A549 (cell line): ENCODE measurements around the gene ARL8B.

Experiments used
- CBX8 ChIP-seq: fragments of 200-600 bp; sonication (generic); IDR thresholded peaks from 2 replicates; pipeline ENCODE4 v1.6.1; 2016
- CHD2 ChIP-seq: fragments of 150-350 bp; IDR thresholded peaks from 2 replicates; pipeline ENCODE4 v1.6.1; 2014; ENCODE audit warnings: low read length; ENCODE audit not compliant: partially characterized antibody
- HOXB13 ChIP-seq: fragments of 250-450 bp; sonication (Bioruptor Pico); IDR thresholded peaks from 2 replicates; pipeline ENCODE4 v1.5.0; 2020; ENCODE audit warnings: low read depth, mild to moderate bottlenecking, moderate library complexity
- MYC ChIP-seq: IDR thresholded peaks from 2 replicates; pipeline ENCODE4 v1.6.1; 2012; ENCODE audit warnings: mild to moderate bottlenecking, inconsistent platforms, low read length, improper control_type of control experiment, borderline replicate concordance
- RNF2 ChIP-seq: fragments of 200-600 bp; sonication (generic); IDR thresholded peaks from 2 replicates; pipeline ENCODE4 v1.6.1; 2016; ENCODE audit warnings: low read depth, mild to moderate bottlenecking, antibody characterized with exemption, moderate library complexity, borderline replicate concordance
- TFCP2L1 ChIP-seq: fragments of 250-450 bp; sonication (Bioruptor Pico); IDR thresholded peaks from 2 replicates; pipeline ENCODE4 v1.5.0; 2021; ENCODE audit warnings: mild to moderate bottlenecking
- TP53 ChIP-seq: fragments of 250-450 bp; sonication (Bioruptor Pico); IDR thresholded peaks from 2 replicates; pipeline ENCODE4 v1.5.0; 2021; ENCODE audit warnings: mild to moderate bottlenecking, moderate library complexity
- ZC3H11A ChIP-seq: fragments of 450-650 bp; IDR thresholded peaks from 2 replicates; pipeline ENCODE4 v1.6.1; 2014; ENCODE audit warnings: antibody characterized with exemption, mild to moderate bottlenecking
- TF ChIP-seq, protein P1 (sequence below): IDR thresholded peaks from 2 replicates; pipeline ENCODE4 v1.6.1; 2012
- TF ChIP-seq, protein P2 (sequence below): fragments of >200 bp; sonication (Bioruptor Twin); formaldehyde crosslinking; IDR thresholded peaks from 3 replicates; pipeline ENCODE4 v1.5.1; 2016

DNA sequence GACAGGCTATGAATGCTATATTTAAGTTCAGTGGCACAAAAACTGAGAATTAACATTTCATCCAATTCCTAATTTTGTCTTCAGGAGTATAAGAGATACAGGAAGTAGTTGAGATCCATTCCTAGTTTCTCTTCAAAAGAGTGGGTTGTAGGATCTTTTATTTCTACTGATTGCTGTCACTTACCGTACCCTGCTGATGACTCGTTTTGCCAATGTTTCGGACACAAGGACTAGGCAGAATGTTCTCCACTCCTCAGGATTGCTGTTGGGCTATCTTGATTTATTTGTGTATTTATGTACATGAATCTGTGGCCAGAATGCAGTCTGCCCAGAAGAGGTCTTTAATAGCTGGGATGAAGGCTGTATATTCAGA is 11.9 kb downstream of the ARL8B start:
- TF ChIP-seq, protein P1, sequence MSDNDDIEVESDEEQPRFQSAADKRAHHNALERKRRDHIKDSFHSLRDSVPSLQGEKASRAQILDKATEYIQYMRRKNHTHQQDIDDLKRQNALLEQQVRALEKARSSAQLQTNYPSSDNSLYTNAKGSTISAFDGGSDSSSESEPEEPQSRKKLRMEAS, result no peak
- TF ChIP-seq HOXB13, result no peak
- no peak for TF ChIP-seq ZC3H11A
- TF ChIP-seq, protein P2, sequence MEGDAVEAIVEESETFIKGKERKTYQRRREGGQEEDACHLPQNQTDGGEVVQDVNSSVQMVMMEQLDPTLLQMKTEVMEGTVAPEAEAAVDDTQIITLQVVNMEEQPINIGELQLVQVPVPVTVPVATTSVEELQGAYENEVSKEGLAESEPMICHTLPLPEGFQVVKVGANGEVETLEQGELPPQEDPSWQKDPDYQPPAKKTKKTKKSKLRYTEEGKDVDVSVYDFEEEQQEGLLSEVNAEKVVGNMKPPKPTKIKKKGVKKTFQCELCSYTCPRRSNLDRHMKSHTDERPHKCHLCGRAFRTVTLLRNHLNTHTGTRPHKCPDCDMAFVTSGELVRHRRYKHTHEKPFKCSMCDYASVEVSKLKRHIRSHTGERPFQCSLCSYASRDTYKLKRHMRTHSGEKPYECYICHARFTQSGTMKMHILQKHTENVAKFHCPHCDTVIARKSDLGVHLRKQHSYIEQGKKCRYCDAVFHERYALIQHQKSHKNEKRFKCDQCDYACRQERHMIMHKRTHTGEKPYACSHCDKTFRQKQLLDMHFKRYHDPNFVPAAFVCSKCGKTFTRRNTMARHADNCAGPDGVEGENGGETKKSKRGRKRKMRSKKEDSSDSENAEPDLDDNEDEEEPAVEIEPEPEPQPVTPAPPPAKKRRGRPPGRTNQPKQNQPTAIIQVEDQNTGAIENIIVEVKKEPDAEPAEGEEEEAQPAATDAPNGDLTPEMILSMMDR, result no peak
- TF ChIP-seq CHD2, result no peak
- no peak for TF ChIP-seq MYC
- TF ChIP-seq CBX8, result no peak
- TF ChIP-seq RNF2, result no peak
- TF ChIP-seq TFCP2L1 (CRISPR knock-in tag), result no peak
- TF ChIP-seq TP53 (CRISPR knock-in tag), result no peak
